ENCODE measurements around the gene CDC42BPG. TPM values are rescaled to one million over a fixed set of nuclear protein-coding genes. Genes with fewer than 3 reads are reported as not detected.

The CDC42BPG gene
- total RNA-seq, 3 donors from 2014 or later = 5.9 to 14.9 TPM; not detected in 1

GRCh38 chr11:64877390-64878222, 33.2 kb upstream of the CDC42BPG start:
- H3K27me3 ChIP-seq = no peaks in the 10 kb centered on the region
- H3K27ac ChIP-seq = peak overlapping the region; percentile 96 to 99
- DNase-seq (ENCODE audit: low spot score in 2 of 2) = no peak
- no peaks in the 10 kb centered on the region for H3K9me3 ChIP-seq
- no peaks in the 10 kb centered on the region for H3K36me3 ChIP-seq
- peak overlapping the region; percentile 61 to 93 (median 79) for H3K4me3 ChIP-seq
- TF ChIP-seq CTCF (IDR thresholded peaks at IDR 0.05) (no peak), POLR2A (IDR thresholded peaks at IDR 0.05) (no peak), POLR2AphosphoS5 (IDR thresholded peaks at IDR 0.05) (no peak)
- H3K4me1 ChIP-seq = peaks cover 19% of the 10 kb centered on the region in 2 donors
- intact Hi-C loops (cut with DNase I; ENCODE audit: low total_unique reads) = loop anchor here (1.0 kb wide), 1 partner anchor 33 kb away; the partner anchor contains the start of gene CDC42BPG

GRCh38 chr11:64876835-64877341, 32.4 kb upstream of the CDC42BPG start:
- Histone ChIP-seq H3K36me3 (no peaks in the 10 kb centered on the region), H3K9me3 (no peaks in the 10 kb centered on the region), H3K27ac (peak overlapping the region; percentile 96 to 99), H3K4me3 (peak overlapping the region; percentile 61 to 93 (median 79)), H3K4me1 (peaks cover 19% of the 10 kb centered on the region in 2 donors), H3K27me3 (no peaks in the 10 kb centered on the region)
- DNase-seq (ENCODE audit: low spot score in 2 of 2) = peak; percentile 69 to 75
- intact Hi-C loops (cut with DNase I; ENCODE audit: low total_unique reads) = loop anchor here (1.0 kb wide), 1 partner anchor 33 kb away; the partner anchor contains the start of gene CDC42BPG
- peak in 2 of 3 donors; percentile 16 to 20 for TF ChIP-seq POLR2AphosphoS5 (IDR thresholded peaks at IDR 0.05)
- no peak for TF ChIP-seq POLR2A (IDR thresholded peaks at IDR 0.05)
- no peak for TF ChIP-seq CTCF (IDR thresholded peaks at IDR 0.05)

GRCh38 chr11:64876229-64876750, 31.8 kb upstream of the CDC42BPG start:
- no peaks in the 10 kb centered on the region for H3K9me3 ChIP-seq
- DNase-seq (ENCODE audit: low spot score in 2 of 2) = no peak
- H3K27me3 ChIP-seq = no peaks in the 10 kb centered on the region
- intact Hi-C loops (cut with DNase I; ENCODE audit: low total_unique reads) = no loop called here
- TF ChIP-seq CTCF (IDR thresholded peaks at IDR 0.05) = no peak
- TF ChIP-seq POLR2AphosphoS5 (IDR thresholded peaks at IDR 0.05) = no peak
- TF ChIP-seq POLR2A (IDR thresholded peaks at IDR 0.05) = no peak
- H3K4me3 ChIP-seq = peak overlapping the region; percentile 61 to 93 (median 79)
- H3K27ac ChIP-seq = peak overlapping the region; percentile 96 to 99
- H3K36me3 ChIP-seq = no peaks in the 10 kb centered on the region
- H3K4me1 ChIP-seq = peaks cover 19% of the 10 kb centered on the region in 2 donors

- peak overlapping the region; percentile 61 to 93 (median 79) for H3K4me3 ChIP-seq
- intact Hi-C loops (cut with DNase I; ENCODE audit: low total_unique reads) = no loop called here
- H3K36me3 ChIP-seq = no peaks in the 10 kb centered on the region
- DNase-seq (ENCODE audit: low spot score in 2 of 2) = no peak
- no peaks in the 10 kb centered on the region for H3K27me3 ChIP-seq
- no peaks in the 10 kb centered on the region for H3K9me3 ChIP-seq
- peak overlapping the region; percentile 96 to 99 for H3K27ac ChIP-seq
- TF ChIP-seq POLR2AphosphoS5 (IDR thresholded peaks at IDR 0.05) = no peak
- H3K4me1 ChIP-seq = peaks cover 19% of the 10 kb centered on the region in 2 donors
Observed at GRCh38 chr11:64875369-64876228, 31.1 kb upstream of the CDC42BPG start.

Measured in breast epithelium (tissue), 4 donors.